ENCODE results near the gene FBN2. TPM values are rescaled to one million over a fixed set of nuclear protein-coding genes. Genes with fewer than 3 reads are reported as not detected.

FBN2 gene
- total and polyA plus RNA-seq, 2 experiments from 2014 or later, result 41.0 to 143 TPM

- Histone ChIP-seq H4K20me1 (ENCODE audit: insufficient read depth, poor library complexity, severe bottlenecking) (no peaks in the 10 kb centered on the region), H3K4me1 (ENCODE audit: insufficient read depth) (no peaks in the 10 kb centered on the region), H3K36me3 (replicated peaks; ENCODE audit: insufficient read depth, low read depth) (no peaks in the 10 kb centered on the region), H3K79me2 (no peaks in the 10 kb centered on the region), H2AFZ (no peak overlapping the region), H3K9me2 (replicated peaks; ENCODE audit: insufficient read depth) (no peaks in the 10 kb centered on the region), H3K4me2 (no peak overlapping the region), H3K27ac (no peak overlapping the region), H3K4me3 (no peak overlapping the region), H3K27me3 (no peaks in the 10 kb centered on the region), H3K9me3 (ENCODE audit: low read depth) (no peaks in the 10 kb centered on the region)
- no peak for TF ChIP-seq EZH2phosphoT487 (IDR thresholded peaks at IDR 0.05; ENCODE audit: low read depth, severe bottlenecking, unreplicated experiment)
- TF ChIP-seq, protein P1, sequence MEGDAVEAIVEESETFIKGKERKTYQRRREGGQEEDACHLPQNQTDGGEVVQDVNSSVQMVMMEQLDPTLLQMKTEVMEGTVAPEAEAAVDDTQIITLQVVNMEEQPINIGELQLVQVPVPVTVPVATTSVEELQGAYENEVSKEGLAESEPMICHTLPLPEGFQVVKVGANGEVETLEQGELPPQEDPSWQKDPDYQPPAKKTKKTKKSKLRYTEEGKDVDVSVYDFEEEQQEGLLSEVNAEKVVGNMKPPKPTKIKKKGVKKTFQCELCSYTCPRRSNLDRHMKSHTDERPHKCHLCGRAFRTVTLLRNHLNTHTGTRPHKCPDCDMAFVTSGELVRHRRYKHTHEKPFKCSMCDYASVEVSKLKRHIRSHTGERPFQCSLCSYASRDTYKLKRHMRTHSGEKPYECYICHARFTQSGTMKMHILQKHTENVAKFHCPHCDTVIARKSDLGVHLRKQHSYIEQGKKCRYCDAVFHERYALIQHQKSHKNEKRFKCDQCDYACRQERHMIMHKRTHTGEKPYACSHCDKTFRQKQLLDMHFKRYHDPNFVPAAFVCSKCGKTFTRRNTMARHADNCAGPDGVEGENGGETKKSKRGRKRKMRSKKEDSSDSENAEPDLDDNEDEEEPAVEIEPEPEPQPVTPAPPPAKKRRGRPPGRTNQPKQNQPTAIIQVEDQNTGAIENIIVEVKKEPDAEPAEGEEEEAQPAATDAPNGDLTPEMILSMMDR (IDR thresholded peaks at IDR 0.05; ENCODE audit: poor library complexity), result peak; percentile 88
- 8% methylated on average over 4 of the region's 4 CpGs for WGBS (ENCODE audit: low lambda C conversion rate, missing lambda C conversion rate)
- DNase-seq (ENCODE audit: low spot score), result peak; percentile 76
Measured at GRCh38 chr5:128213340-128213739, 324.7 kb downstream of the FBN2 start.

GRCh38 chr5:128212191-128212806 lies 325.7 kb downstream of the FBN2 start:
- TF ChIP-seq EZH2phosphoT487 (IDR thresholded peaks at IDR 0.05; ENCODE audit: low read depth, severe bottlenecking, unreplicated experiment) (no peak), EZH2 (IDR thresholded peaks at IDR 0.05; ENCODE audit: borderline replicate concordance) (no peak)
- TF ChIP-seq, protein P1 (IDR thresholded peaks at IDR 0.05; ENCODE audit: poor library complexity), result no peak
- WGBS (ENCODE audit: low lambda C conversion rate, missing lambda C conversion rate), result 82% methylated on average over 5 of the region's 5 CpGs
- DNase-seq (ENCODE audit: low spot score), result no peak

DNA sequence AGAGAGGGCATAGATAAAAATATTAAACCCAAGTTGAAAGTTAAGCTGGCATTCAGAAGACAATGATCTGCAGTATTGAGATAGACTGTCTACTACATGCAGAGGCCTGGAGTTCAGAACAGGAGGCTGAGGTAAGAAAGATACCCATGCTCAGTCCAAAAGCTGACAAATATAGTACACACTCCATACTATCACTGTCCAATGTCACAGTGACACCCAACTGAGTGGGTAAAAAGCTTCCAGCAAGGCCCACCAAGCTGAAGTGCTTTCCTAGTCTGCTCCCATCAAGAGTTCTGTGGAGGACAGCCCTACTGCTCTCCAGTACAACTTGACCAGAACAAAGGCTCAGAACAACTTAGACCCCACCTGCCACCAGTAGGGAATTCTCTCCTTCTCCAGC lies 329.6 kb downstream of the FBN2 start:
- no peak overlapping the region for H3K27ac ChIP-seq
- no peaks in the 10 kb centered on the region for H3K36me3 ChIP-seq (replicated peaks; ENCODE audit: insufficient read depth, low read depth)
- no peaks in the 10 kb centered on the region for H3K4me1 ChIP-seq (ENCODE audit: insufficient read depth)
- no peak for TF ChIP-seq EZH2 (IDR thresholded peaks at IDR 0.05; ENCODE audit: borderline replicate concordance)
- TF ChIP-seq, protein P1 (IDR thresholded peaks at IDR 0.05; ENCODE audit: poor library complexity), result no peak
- TF ChIP-seq EZH2phosphoT487 (IDR thresholded peaks at IDR 0.05; ENCODE audit: low read depth, severe bottlenecking, unreplicated experiment), result no peak
- H3K4me3 ChIP-seq, result no peak overlapping the region
- H3K27me3 ChIP-seq, result no peaks in the 10 kb centered on the region
- H3K9me2 ChIP-seq (replicated peaks; ENCODE audit: insufficient read depth), result no peaks in the 10 kb centered on the region
- H2AFZ ChIP-seq, result no peak overlapping the region
- no peak overlapping the region for H3K4me2 ChIP-seq
- no peak for DNase-seq (ENCODE audit: low spot score)
- no peaks in the 10 kb centered on the region for H3K9me3 ChIP-seq (ENCODE audit: low read depth)
- no peaks in the 10 kb centered on the region for H3K79me2 ChIP-seq
- no peaks in the 10 kb centered on the region for H4K20me1 ChIP-seq (ENCODE audit: insufficient read depth, poor library complexity, severe bottlenecking)

More at GRCh38 chr5:128212191-128212806, 325.7 kb downstream of the FBN2 start:
- H4K20me1 ChIP-seq (ENCODE audit: insufficient read depth, poor library complexity, severe bottlenecking), result no peaks in the 10 kb centered on the region
- no peaks in the 10 kb centered on the region for H3K79me2 ChIP-seq
- H3K4me3 ChIP-seq, result no peak overlapping the region
- no peak overlapping the region for H2AFZ ChIP-seq
- H3K4me2 ChIP-seq, result no peak overlapping the region
- H3K4me1 ChIP-seq (ENCODE audit: insufficient read depth), result no peaks in the 10 kb centered on the region
- no peaks in the 10 kb centered on the region for H3K36me3 ChIP-seq (replicated peaks; ENCODE audit: insufficient read depth, low read depth)
- H3K9me2 ChIP-seq (replicated peaks; ENCODE audit: insufficient read depth), result no peaks in the 10 kb centered on the region
- no peak overlapping the region for H3K27ac ChIP-seq
- no peaks in the 10 kb centered on the region for H3K27me3 ChIP-seq
- H3K9me3 ChIP-seq (ENCODE audit: low read depth), result no peaks in the 10 kb centered on the region

Small RNA genes lying within 50 kb of the gene (small RNA-seq; reads per million reads assigned to genes)
- not detected for gene RF00019
